PC-9 (cell line): ENCODE results near the gene FHAD1. TPM values are rescaled to one million over a fixed set of nuclear protein-coding genes. Genes with fewer than 3 reads are reported as not detected.

Source experiments
- BruUV-seq: library from RNA; stranded (reverse); fragments of 400-500 nt; replicated peaks from 2 replicates; lab custom pipeline; 2021; lab: Mats Ljungman, UMichigan
- CTCF ChIA-PET: fragments of 300-600 bp; sonication (Branson Sonifier 250); formaldehyde crosslinking; loops from one replicate; lab custom pipeline; 2022; ENCODE audit warnings: antibody characterized with exemption; lab: Charles Lee
- POLR2A ChIA-PET: fragments of 300-600 bp; sonication (Branson Sonifier 250); formaldehyde crosslinking; loops from one replicate; lab custom pipeline; 2022; ENCODE audit warnings: antibody characterized with exemption; ENCODE audit not compliant: unreplicated experiment; lab: Charles Lee
- DNase-seq, 2 experiments: peaks; one replicate each; pipeline versions ENCODE4 v3.0.0 to v3.0.0-alpha.2; 2015 to 2022; ENCODE audit warnings: mixed read lengths in 1 of 2
- H2AFZ ChIP-seq: fragments of 200-600 bp; sonication (generic); 2 replicates; pipeline ENCODE4 v1.8.1; 2017; ENCODE audit warnings: antibody characterized with exemption
- H3F3A ChIP-seq: fragments of 200-600 bp; sonication (generic); 2 replicates; pipeline ENCODE4 v1.8.1; 2017; ENCODE audit warnings: antibody characterized with exemption, mild to moderate bottlenecking, low read depth; ENCODE audit not compliant: insufficient read depth
- H3K27ac ChIP-seq: fragments of 200-600 bp; sonication (generic); 2 replicates; pipeline ENCODE4 v1.6.1; 2016; ENCODE audit warnings: mixed run types
- H3K27me3 ChIP-seq: fragments of 200-600 bp; sonication (generic); 2 replicates; pipeline ENCODE4 v1.6.1; 2016; ENCODE audit warnings: low read depth, mixed run types; ENCODE audit not compliant: insufficient read depth
- H3K36me3 ChIP-seq: fragments of 200-600 bp; sonication (generic); 2 replicates; pipeline ENCODE4 v1.6.1; 2016; ENCODE audit warnings: low read depth, mixed run types
- H3K4me1 ChIP-seq: fragments of 200-600 bp; sonication (generic); replicated peaks from 2 replicates; pipeline ENCODE4 v1.6.1; 2016; ENCODE audit warnings: mixed run types; ENCODE audit not compliant: insufficient read depth
- H3K4me2 ChIP-seq: fragments of 200-600 bp; sonication (generic); 2 replicates; pipeline ENCODE4 v1.6.1; 2017; ENCODE audit warnings: mixed run types
- H3K4me3 ChIP-seq: fragments of 200-600 bp; sonication (generic); 2 replicates; pipeline ENCODE4 v1.6.1; 2016; ENCODE audit warnings: mixed run types
- H3K79me2 ChIP-seq: fragments of 200-600 bp; sonication (generic); 2 replicates; pipeline ENCODE4 v1.6.1; 2017; ENCODE audit warnings: low read depth, mixed run types
- H3K9me2 ChIP-seq: fragments of 200-600 bp; sonication (generic); 2 replicates; pipeline ENCODE4 v1.8.1; 2017; ENCODE audit warnings: mild to moderate bottlenecking; ENCODE audit not compliant: insufficient read depth
- H3K9me3 ChIP-seq: fragments of 200-600 bp; sonication (generic); 2 replicates; pipeline ENCODE4 v1.8.1; 2016; ENCODE audit warnings: low read depth; ENCODE audit not compliant: insufficient read depth
- H4K20me1 ChIP-seq: fragments of 200-600 bp; sonication (generic); 2 replicates; pipeline ENCODE4 v1.8.1; 2017; ENCODE audit not compliant: insufficient read depth
- EZH2 ChIP-seq: fragments of 200-600 bp; sonication (generic); IDR thresholded peaks from 2 replicates; pipeline ENCODE4 v1.8.0; 2017; ENCODE audit warnings: antibody characterized with exemption, low read depth
- intact Hi-C: fragments of 100-400 bp; cut with micrococcal nuclease; formaldehyde crosslinking; loops from one replicate; pipeline ENCODE4 v1.10.0; 2022; ENCODE audit not compliant: unreplicated experiment
- total RNA-seq: library from RNA; stranded (reverse); gene quantifications from 2 replicates; pipeline ENCODE4 v1.2.3, GENCODE V29; 2021
- TF ChIP-seq, protein P1 (sequence below): fragments of 200-600 bp; sonication (generic); conservative IDR thresholded peaks from 2 replicates; pipeline ENCODE4 v1.6.1; 2017; ENCODE audit warnings: mixed run types, antibody characterized with exemption, mild to moderate bottlenecking, moderate library complexity

Gene FHAD1
- total RNA-seq, 1 experiment from 2014 or later = 6.9 TPM

DNA sequence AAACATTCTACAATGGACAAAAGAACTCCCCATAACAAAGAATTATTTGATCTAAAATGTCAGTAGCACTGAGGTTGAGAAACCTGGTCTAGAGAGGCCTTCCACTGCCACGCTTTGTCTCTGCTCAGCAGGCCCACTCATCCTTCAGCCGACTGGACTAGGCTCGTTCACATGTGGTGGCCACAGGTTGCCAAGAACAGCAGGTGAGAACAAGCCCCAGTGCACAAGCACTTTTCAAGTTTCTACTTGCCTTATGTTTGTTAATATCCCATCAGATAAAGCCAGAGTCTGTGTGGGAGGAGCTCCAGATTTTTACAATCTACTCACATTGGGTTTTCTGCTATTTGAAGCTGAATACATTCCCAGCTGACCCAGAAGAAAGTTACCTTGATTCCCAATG, 153.6 kb downstream of the FHAD1 start:
- no peaks in the 10 kb centered on the region for H3K4me1 ChIP-seq
- no peak overlapping the region for H3K27ac ChIP-seq
- H4K20me1 ChIP-seq = no peaks in the 10 kb centered on the region
- intact Hi-C loops = no loop called here
- BruUV-seq = no TSS peak
- H3F3A ChIP-seq = no peaks in the 10 kb centered on the region
- no peak for TF ChIP-seq EZH2
- TF ChIP-seq, protein P1, sequence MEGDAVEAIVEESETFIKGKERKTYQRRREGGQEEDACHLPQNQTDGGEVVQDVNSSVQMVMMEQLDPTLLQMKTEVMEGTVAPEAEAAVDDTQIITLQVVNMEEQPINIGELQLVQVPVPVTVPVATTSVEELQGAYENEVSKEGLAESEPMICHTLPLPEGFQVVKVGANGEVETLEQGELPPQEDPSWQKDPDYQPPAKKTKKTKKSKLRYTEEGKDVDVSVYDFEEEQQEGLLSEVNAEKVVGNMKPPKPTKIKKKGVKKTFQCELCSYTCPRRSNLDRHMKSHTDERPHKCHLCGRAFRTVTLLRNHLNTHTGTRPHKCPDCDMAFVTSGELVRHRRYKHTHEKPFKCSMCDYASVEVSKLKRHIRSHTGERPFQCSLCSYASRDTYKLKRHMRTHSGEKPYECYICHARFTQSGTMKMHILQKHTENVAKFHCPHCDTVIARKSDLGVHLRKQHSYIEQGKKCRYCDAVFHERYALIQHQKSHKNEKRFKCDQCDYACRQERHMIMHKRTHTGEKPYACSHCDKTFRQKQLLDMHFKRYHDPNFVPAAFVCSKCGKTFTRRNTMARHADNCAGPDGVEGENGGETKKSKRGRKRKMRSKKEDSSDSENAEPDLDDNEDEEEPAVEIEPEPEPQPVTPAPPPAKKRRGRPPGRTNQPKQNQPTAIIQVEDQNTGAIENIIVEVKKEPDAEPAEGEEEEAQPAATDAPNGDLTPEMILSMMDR = no peak
- no peaks in the 10 kb centered on the region for H3K9me2 ChIP-seq
- H3K79me2 ChIP-seq = no peaks in the 10 kb centered on the region
- no peak for DNase-seq
- no peak overlapping the region for H3K4me2 ChIP-seq
- CTCF ChIA-PET = interaction anchor here (0.6 kb wide), 1 partner anchor 14 kb away, joined by 9 read pairs; no protein-coding TSS in a partner anchor
- H3K36me3 ChIP-seq = no peaks in the 10 kb centered on the region
- no peak overlapping the region for H2AFZ ChIP-seq
- no peak overlapping the region for H3K4me3 ChIP-seq
- no peaks in the 10 kb centered on the region for H3K27me3 ChIP-seq
- POLR2A ChIA-PET = no interaction called here
- H3K9me3 ChIP-seq = no peaks in the 10 kb centered on the region

DNA sequence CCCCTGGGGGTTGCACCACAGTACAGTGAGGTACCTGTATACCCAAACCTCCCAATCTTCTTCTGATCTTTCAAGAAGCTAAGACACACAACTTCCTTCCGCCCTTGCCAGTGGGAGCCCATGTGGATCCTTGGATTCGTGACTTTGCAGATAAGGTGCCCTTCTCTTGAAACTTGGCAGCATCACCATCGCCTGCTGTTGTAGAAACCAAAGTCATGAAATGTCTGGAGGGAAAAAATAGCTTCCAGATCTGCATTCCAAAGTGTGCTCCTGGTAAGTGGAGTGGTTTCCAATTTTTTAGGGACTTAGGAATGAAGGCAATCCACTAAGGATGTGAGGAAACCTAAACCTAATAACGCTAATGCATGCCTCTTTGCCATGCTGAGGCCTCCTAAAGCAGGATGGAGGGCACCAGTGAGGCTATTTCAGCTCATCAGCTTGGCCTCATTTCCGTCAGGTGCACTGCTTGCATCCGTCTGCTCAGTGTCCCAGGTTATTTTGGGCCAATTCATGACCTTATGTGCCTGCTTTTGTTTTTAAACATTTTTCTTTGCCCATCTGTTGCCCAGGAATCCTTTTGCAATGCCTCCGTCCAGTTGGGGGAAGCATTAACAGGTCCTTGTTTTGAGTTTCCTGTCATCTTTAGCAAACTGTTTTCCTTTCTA, 154.5 kb downstream of the FHAD1 start:
- no peak for DNase-seq
- no peaks in the 10 kb centered on the region for H3K9me2 ChIP-seq
- POLR2A ChIA-PET = no interaction called here
- no peaks in the 10 kb centered on the region for H3K27me3 ChIP-seq
- CTCF ChIA-PET = interaction anchor here (0.5 to 0.6 kb wide), 2 partner anchors 14 to 46 kb away, joined by 7 to 9 read pairs; no protein-coding TSS in a partner anchor
- H3K79me2 ChIP-seq = no peaks in the 10 kb centered on the region
- no TSS peak for BruUV-seq
- intact Hi-C loops = no loop called here
- H2AFZ ChIP-seq = no peak overlapping the region
- no peaks in the 10 kb centered on the region for H3F3A ChIP-seq
- no peaks in the 10 kb centered on the region for H3K36me3 ChIP-seq
- no peak overlapping the region for H3K27ac ChIP-seq
- no peaks in the 10 kb centered on the region for H3K4me1 ChIP-seq
- no peaks in the 10 kb centered on the region for H3K9me3 ChIP-seq
- H3K4me2 ChIP-seq = no peak overlapping the region
- TF ChIP-seq EZH2 = no peak
- TF ChIP-seq, protein P1 = no peak
- H3K4me3 ChIP-seq = no peak overlapping the region
- H4K20me1 ChIP-seq = no peaks in the 10 kb centered on the region

DNA sequence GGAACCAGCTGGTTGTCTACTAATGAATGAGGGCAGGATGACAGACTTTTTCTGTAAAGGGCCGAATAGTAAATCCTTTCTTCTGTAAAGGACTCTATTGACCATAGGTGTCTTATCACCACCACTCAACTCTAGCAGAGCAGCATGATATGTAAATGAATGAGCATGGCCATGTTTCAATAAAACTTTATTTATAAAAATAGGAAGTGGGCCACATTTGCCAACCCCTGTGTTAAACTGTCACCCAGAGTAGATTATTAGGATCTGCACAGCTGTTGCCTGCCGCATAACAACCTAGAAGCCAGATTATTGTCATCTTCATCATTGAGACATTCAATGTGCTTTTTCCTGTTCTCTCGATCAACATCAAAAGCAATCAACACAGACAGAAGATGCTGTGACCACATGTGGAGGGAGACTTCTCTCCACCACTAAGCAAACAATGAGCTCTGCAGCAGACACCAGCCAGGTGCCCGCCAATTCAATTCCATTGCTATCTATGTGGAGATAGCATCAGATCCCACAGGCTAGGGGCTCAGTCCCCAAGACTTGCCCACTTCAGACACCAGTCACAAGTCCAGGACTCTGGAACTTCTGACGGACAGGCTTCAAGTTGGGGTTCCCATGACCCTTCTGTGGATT, 155.9 kb downstream of the FHAD1 start:
- no TSS peak for BruUV-seq
- ChIA-PET CTCF (no interaction called here), POLR2A (interaction anchor here (0.6 kb wide), 1 partner anchor 21 kb away, joined by 3 read pairs; no protein-coding TSS in a partner anchor)
- TF ChIP-seq, protein P1 = no peak
- no peak for TF ChIP-seq EZH2
- H3K4me1 ChIP-seq = no peaks in the 10 kb centered on the region
- no peak overlapping the region for H3K27ac ChIP-seq
- DNase-seq = no peak
- H3K36me3 ChIP-seq = no peaks in the 10 kb centered on the region
- no peaks in the 10 kb centered on the region for H3K9me3 ChIP-seq
- H3K79me2 ChIP-seq = no peaks in the 10 kb centered on the region
- H3K27me3 ChIP-seq = no peaks in the 10 kb centered on the region
- intact Hi-C loops = no loop called here
- no peaks in the 10 kb centered on the region for H3F3A ChIP-seq
- H3K4me2 ChIP-seq = no peak overlapping the region
- H3K4me3 ChIP-seq = no peak overlapping the region
- H4K20me1 ChIP-seq = no peaks in the 10 kb centered on the region
- H2AFZ ChIP-seq = no peak overlapping the region
- H3K9me2 ChIP-seq = no peaks in the 10 kb centered on the region
